ENCODE measurements around the gene LARP4.
"Not testable (repeated sequence)": the region's sequence is repeated elsewhere in the genome, so short reads cannot be mapped to it uniquely, and the experiment has no call there.

The LARP4 gene

DNA sequence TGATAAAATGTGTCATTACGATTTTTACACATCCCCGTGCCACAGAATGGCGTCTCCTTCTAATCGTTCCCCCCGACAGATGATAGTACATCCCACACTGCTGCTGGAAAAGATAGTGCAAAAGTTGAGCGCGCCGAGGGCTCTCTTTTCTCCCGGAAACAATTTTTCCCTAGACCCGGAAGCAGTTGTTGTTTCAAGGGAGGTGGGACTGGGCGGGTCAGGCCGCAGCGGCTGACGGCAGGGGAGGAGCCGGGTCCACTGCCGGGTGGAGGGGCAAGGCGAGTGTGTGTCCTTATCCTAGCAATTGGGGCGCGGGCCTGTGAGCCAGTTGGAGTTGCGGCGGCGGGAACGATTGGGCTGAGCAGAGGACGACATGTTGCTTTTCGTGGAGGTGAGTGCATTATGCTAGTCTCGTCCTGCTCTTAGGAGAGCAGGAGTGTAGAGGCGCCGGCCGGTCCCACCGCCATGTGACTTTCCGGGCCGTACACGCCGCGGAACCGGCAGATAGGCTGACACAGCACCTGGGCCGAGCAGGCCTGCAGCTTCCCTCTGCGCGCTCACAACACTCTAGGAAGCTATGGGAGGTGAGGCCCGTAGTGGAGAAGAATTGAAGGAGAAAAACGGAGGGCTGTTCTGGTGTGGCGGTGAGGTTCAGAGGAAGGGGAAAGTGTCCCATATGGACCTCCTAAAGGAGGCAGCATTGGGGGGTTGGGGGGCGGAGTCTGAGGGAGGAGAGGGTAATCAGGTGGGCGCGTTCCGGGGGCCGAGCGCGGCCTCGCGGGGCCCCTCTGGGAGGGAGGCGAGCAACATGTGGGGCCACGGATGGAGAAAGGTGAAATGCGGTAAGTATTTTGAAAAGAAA, at the start of gene LARP4:
Gene LARP4, plus strand, starts transcription at position 248 of the 862 bp plus-strand sequence. Its CDS starts 126 bp downstream, at position 374.
- DNase-seq (ENCODE audit: low spot score), result peak; percentile 89

- no peak for DNase-seq (ENCODE audit: low spot score)
Measured at GRCh38 chr12:50351120-50352043, 49.3 kb upstream of the LARP4 start.

- DNase-seq (ENCODE audit: low spot score), result no peak
Measured at GRCh38 chr12:50353404-50353803, 47.3 kb upstream of the LARP4 start.

DNA sequence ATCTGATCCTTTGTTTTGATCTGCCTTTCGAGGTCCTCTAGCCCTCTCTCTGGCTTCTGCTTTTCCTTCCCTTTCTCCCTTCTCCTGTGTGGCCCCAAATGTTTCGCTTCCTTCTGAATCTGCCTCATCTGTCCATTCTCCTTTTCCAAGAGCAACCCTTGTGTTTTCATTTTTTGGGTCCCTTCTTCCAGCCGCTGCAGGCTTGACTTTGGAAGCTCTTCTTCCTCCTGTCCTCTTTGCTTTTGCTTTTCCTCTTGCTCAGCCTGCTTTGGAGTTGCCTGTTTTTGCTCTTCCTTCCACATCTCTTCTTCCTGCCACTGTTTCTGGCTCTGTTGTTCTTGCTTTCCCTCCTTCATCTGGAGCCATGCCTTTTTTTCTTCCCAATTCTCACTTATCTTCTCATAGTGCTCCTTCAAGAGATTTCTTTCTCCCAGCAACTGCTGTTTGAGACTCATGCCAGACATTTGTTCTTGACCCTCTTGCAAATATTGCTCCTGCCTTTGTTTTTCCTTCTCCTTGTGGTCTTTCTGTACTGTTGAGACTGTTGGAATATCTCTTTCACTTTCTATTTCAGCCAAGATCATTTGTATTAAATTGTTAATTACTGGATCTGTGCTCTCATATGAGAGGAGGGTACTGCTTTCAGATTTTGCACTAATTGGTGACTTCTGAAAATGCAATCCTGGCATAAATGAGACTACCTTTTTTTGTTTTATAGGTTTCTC, 46.7 kb upstream of the LARP4 start:
- no peak for DNase-seq (ENCODE audit: low spot score)

- no peak for DNase-seq (ENCODE audit: low spot score)
Measured at GRCh38 chr12:50354908-50355307, 45.8 kb upstream of the LARP4 start.

DNA sequence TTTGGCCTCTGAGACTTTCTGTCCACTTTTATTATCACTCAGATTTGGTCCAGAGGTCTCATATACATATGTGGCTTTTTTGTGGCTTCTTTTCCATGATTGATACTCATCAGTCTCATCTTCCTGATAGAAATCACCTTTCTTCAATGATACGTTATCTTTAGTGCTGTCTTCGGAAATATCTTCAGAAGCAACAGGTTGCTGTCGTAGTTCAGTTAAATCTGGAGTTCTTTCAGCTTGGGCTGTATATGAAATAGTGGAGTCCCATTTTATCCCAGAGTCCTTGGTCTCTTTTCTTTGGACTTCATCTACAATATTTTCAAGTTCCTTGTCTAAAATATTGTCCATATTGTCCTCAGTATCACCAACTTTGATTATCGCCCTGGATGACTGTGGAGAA, 45.3 kb upstream of the LARP4 start:
- DNase-seq (ENCODE audit: low spot score), result no peak

DNA sequence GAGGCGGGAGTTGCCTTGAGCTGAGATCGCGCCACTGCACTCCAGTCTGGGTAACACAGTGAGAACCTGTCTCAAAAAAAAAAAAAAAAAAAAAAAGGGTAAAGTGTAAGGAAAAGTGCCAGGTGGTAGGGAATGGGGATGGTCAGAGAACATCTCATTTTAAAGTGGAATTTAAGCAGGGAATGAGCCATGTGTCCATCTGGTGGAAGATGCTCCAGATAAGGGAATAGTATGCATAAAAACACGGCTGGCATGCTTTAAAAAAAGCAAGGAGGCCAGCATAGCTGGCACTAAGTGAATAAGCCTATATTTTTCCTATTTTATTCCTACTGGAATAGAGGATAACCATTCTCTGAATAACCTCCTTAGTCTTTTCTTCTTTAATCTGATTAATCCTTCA, 38.0 kb upstream of the LARP4 start:
- no peak for DNase-seq (ENCODE audit: low spot score)

DNA sequence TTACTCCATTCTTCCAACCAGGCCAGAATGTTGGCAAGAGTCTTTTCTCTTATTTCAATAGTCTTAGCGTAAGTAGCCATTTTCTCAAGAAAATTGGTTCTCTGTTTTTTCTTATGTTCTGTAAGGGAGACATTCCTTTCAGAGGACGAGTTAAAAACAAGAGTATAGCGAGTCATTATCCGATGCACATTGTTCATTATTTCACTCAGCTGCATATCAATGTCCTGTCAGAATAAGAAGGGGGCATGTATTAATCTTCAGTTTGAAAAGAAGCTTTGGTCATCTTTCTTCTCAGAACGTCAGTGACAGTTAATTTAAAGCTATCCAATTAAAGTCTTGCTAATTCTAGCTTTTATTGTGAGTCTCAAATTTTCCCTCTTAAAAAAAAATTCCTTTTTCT, 37.5 kb upstream of the LARP4 start:
- DNase-seq (ENCODE audit: low spot score), result no peak

DNA sequence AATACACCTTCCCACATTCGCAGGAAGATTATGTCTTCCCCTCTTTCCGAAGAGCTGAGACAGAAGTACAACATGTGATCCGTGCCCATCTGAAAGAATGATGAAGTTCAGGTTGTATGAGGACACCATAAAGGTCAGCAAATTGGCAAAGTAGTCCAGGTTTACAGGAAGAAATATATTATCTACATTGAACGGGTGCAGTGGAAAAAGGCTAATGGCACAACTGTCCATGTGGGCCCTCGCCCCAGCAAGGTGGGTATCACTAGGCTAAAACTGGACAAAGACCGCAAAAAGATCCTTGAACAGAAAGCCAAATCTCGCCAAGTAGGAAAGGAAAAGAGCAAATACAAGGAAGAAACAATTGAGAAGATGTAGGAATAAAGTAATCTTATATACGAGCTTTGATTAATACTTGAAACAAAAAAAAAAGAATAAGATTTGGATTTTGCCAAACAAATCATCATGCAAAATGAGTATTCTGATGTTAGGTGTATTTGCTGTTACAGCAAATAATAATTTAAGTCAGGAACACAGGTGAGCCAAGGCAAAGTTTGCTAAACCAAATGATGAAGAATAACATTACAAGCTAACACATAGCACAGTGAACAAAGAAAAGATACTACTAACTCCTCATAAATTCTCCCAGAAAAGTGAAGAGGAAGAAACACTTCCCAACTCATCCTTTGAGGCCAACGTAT, 34.8 kb upstream of the LARP4 start:
- no peak for DNase-seq (ENCODE audit: low spot score)

DNA sequence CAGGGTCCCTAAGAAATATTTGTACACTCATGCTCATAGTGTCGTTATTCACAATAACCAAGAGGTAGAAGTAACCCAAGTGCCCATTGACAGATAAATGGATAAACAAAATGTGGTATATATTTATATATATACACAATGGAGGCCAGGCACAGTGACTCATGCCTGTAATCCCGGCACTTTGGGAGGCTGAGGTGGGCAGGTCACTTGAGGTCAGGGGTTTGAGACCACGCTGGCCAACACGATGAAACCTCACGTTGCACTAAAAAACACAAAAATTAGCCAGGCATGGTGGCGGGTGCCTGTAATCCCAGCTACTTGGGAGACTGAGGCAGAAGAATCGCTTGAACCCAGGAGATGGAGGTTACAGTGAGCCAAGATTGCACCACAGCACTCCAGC, 30.0 kb upstream of the LARP4 start:
- DNase-seq (ENCODE audit: low spot score), result not testable (repeated sequence)

DNA sequence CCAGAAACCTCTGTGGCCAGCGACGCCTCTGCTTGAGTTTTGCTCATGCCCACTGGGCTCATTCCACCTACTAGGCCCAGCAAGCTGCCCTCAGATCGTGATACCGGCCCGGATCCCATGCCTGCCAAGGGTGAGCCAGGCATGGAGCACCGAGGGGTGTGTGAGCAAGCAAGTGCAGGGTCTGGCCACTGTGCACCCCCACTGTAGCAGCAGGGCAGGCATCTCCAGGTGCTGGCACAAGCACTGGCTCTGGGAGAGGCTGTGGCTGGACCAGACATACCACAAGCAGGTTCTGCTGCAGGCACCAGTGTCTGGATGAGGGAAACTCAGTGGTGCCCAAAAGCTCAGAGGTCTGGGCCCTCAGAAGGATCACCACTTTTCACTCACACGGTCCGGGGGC, 24.9 kb upstream of the LARP4 start:
- no peak for DNase-seq (ENCODE audit: low spot score)

GRCh38 chr12:50380761-50381325, 19.8 kb upstream of the LARP4 start:
- DNase-seq (ENCODE audit: low spot score), result no peak

- DNase-seq (ENCODE audit: low spot score), result no peak
Measured at GRCh38 chr12:50387487-50387886, 13.2 kb upstream of the LARP4 start.

DNA sequence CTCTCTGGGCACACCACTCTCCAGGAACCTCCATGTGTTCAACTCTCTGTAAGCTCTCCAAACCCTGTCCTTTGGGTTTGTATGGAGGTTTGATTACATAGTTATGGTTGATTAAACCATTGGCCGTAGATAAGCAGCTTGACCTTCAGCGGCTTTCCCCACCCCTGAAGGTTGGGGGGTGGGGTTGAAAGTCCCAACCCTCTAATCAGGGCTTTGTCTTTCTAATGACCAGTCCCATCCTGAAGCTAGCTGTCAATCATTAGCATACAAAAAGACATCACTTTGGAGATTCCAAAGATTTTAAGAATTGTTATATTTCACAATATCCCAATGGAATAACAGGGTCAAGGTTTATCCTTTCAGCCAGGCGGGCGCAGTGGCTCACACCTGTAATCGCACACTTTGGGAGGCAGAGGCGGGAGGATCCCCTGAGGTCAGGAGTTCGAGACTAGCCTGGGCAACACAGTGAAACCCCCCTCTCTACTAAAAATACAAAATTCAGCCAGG, 12.7 kb upstream of the LARP4 start:
- no peak for DNase-seq (ENCODE audit: low spot score)

- DNase-seq (ENCODE audit: low spot score), result not testable (repeated sequence)
Measured at GRCh38 chr12:50388793-50389192, 11.9 kb upstream of the LARP4 start.

GRCh38 chr12:50390316-50390741, 10.4 kb upstream of the LARP4 start:
- no peak for DNase-seq (ENCODE audit: low spot score)

DNA sequence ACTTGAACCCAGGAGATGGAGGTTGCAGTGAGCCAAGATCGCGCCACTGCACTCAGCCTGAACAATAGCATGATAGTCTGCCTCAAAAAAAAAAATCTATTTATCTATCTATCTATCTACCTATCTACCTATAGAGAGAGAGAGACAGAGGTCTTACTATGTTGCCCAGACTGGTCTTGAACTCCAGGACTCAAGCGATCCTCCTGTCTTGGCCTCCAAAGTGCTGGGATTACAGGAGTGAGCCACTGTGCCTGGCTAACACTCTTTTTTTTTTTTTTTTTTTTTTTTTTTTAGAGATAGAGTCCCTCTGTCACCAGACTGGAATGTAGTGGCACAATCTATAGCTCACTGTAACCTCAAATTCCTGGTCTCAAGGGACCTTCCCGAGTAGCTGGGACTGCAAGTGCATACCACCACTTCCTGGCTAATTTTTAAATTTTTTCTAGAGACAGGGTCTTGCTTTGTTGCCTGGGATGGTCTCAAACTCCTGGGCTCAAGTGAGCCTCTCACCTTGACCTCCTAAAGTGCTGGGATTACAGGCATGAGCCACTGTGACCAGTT, 6.1 kb upstream of the LARP4 start:
- no peak for DNase-seq (ENCODE audit: low spot score)

DNA sequence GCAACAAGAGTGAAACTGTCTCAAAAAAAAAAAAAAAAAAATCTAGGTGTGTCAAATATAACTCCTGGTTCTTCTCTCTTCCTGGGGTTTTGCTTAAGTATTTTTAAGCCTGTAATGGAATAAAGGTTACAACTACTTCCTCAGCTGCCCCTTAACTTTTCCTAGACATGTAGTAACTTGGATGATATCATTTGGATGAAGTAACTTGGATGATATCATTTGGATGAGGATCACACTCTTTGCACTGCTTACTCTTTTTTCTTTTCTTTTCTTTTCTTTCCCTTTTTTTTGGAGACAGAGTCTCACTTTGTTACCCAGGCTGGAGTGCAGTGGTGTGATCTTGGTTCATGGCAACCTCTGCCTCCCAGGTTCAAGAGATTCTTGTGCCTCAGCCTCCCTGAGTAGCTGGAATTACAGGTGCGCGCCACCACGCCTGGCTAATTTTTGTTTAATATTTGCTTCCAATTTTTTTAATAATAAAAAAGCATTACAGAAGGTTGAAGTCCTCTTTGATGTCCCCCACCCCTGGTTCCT, 3.5 kb upstream of the LARP4 start:
- no peak for DNase-seq (ENCODE audit: low spot score)

- no peak for DNase-seq (ENCODE audit: low spot score)
Measured at GRCh38 chr12:50398931-50399330, 1.8 kb upstream of the LARP4 start.

GRCh38 chr12:50400104-50400637, 514 bp upstream of the LARP4 start:
- DNase-seq (ENCODE audit: low spot score), result no peak

Data from CD4-positive, alpha-beta T cell treated with Interleukin-6 at 100 ng/mL for 8 hours (primary cell).